Cardiac muscle cell (in vitro differentiated cells and primary cell): ENCODE measurements around the gene LCE3B. TPM values are rescaled to one million over a fixed set of nuclear protein-coding genes. Genes with fewer than 3 reads are reported as not detected.

ENCODE experiments used
- DNase-seq, 2 donors: peaks; one replicate each; pipeline versions ENCODE4 v3.0.0 to v3.0.0-alpha.2; 2010 to 2017; ENCODE audit warnings: low read depth in 1 of 2, low spot score in 1 of 2
- H3K27ac ChIP-seq: fragments of 200-600 bp; sonication (generic); 2 replicates; pipeline ENCODE4 v1.5.1; 2016
- H3K27me3 ChIP-seq: fragments of 200-600 bp; sonication (generic); 2 replicates; pipeline ENCODE4 v1.6.0; 2016; ENCODE audit warnings: control low read depth
- H3K36me3 ChIP-seq: fragments of 200-600 bp; sonication (generic); 2 replicates; pipeline ENCODE4 v1.5.1; 2016; ENCODE audit warnings: control low read depth
- H3K4me1 ChIP-seq: fragments of 200-600 bp; sonication (generic); 2 replicates; pipeline ENCODE4 v1.8.1; 2017; ENCODE audit warnings: low read depth, mild to moderate bottlenecking, mixed run types
- H3K4me3 ChIP-seq: fragments of 200-600 bp; sonication (generic); 2 replicates; pipeline ENCODE4 v1.5.1; 2016; ENCODE audit warnings: mild to moderate bottlenecking
- H3K9me3 ChIP-seq: fragments of 200-600 bp; sonication (generic); 2 replicates; pipeline ENCODE4 v1.5.1; 2017; ENCODE audit warnings: low read depth, mild to moderate bottlenecking, control low read depth
- CTCF ChIP-seq: IDR thresholded peaks from 2 replicates; pipeline ENCODE4 v1.5.1; 2012; ENCODE audit warnings: low read depth, mild to moderate bottlenecking, low read length
- polyA plus RNA-seq: library from polyadenylated mRNA; unstranded; fragments of >200 nt; fragmentation: Nextera tagmentation; extraction: Ambion mirVana; gene quantifications from 2 replicates; pipeline ENCODE4 v1.2.1, GENCODE V29; 2016
- total RNA-seq: library from RNA; depleted of rRNA; stranded (reverse); fragments of >200 nt; gene quantifications from 2 replicates; pipeline ENCODE4 v1.2.3, GENCODE V29; 2016

The LCE3B gene
- total and polyA plus RNA-seq, 2 experiments from 2014 or later = not detected

- H3K27ac ChIP-seq = no peak within 1 kb of the TSS
- no peaks in the 10 kb centered on the region for H3K9me3 ChIP-seq
- DNase-seq = no peak
Observed at GRCh38 chr1:152580433-152580832, 33.2 kb upstream of the LCE3B start, which contains the start of gene LCE3D. Gene LCE3D, minus strand, starts transcription at chr1:152580516. Its CDS starts 580 bp downstream, at chr1:152579936.

GRCh38 chr1:152582647-152583046 is 31.0 kb upstream of the LCE3B start:
- Histone ChIP-seq H3K9me3 (no peaks in the 10 kb centered on the region), H3K27ac (no peak overlapping the region), H3K4me3 (no peak overlapping the region), H3K36me3 (no peaks in the 10 kb centered on the region), H3K4me1 (no peaks in the 10 kb centered on the region), H3K27me3 (no peaks in the 10 kb centered on the region)
- DNase-seq = no peak
- TF ChIP-seq CTCF = no peak

More at GRCh38 chr1:152580433-152580832, 33.2 kb upstream of the LCE3B start, which contains the start of gene LCE3D:
- TF ChIP-seq CTCF = no peak
- no peaks in the 10 kb centered on the region for H3K27me3 ChIP-seq
- no peak within 1 kb of the TSS for H3K4me3 ChIP-seq
- H3K4me1 ChIP-seq = no peaks in the 10 kb centered on the region
- no peaks in the 10 kb centered on the region for H3K36me3 ChIP-seq

GRCh38 chr1:152585586-152585985 is 28.0 kb upstream of the LCE3B start:
- Histone ChIP-seq H3K27ac (no peak overlapping the region), H3K9me3 (no peaks in the 10 kb centered on the region), H3K27me3 (no peaks in the 10 kb centered on the region), H3K4me3 (no peak overlapping the region), H3K36me3 (no peaks in the 10 kb centered on the region), H3K4me1 (no peaks in the 10 kb centered on the region)
- TF ChIP-seq CTCF = no peak
- DNase-seq = no peak

- Histone ChIP-seq H3K36me3 (no peaks in the 10 kb centered on the region), H3K4me3 (no peak overlapping the region), H3K9me3 (no peaks in the 10 kb centered on the region), H3K27ac (no peak overlapping the region), H3K4me1 (no peaks in the 10 kb centered on the region), H3K27me3 (no peaks in the 10 kb centered on the region)
- no peak for TF ChIP-seq CTCF
- DNase-seq = no peak
Observed at GRCh38 chr1:152596986-152597385, 16.6 kb upstream of the LCE3B start.

GRCh38 chr1:152599934-152600333 is 13.7 kb upstream of the LCE3B start, which contains the start of gene LCE3C:
Gene LCE3C, plus strand, starts transcription at chr1:152600234. Its CDS starts 498 bp downstream, at chr1:152600732.
- H3K27ac ChIP-seq = no peak within 1 kb of the TSS
- no peak within 1 kb of the TSS for H3K4me3 ChIP-seq
- H3K36me3 ChIP-seq = no peaks in the 10 kb centered on the region
- H3K4me1 ChIP-seq = no peaks in the 10 kb centered on the region
- DNase-seq = no peak
- TF ChIP-seq CTCF = no peak
- no peaks in the 10 kb centered on the region for H3K27me3 ChIP-seq
- H3K9me3 ChIP-seq = no peaks in the 10 kb centered on the region

GRCh38 chr1:152621993-152622392 is 8.4 kb downstream of the LCE3B start:
- peaks cover 4% of the 10 kb centered on the region for H3K9me3 ChIP-seq
- no peak overlapping the region for H3K27ac ChIP-seq
- no peak overlapping the region for H3K4me3 ChIP-seq
- no peaks in the 10 kb centered on the region for H3K36me3 ChIP-seq
- H3K4me1 ChIP-seq = no peaks in the 10 kb centered on the region
- no peaks in the 10 kb centered on the region for H3K27me3 ChIP-seq
- no peak for TF ChIP-seq CTCF
- DNase-seq = no peak
